ENCODE results near the gene BEST4.
"Not testable (repeated sequence)": the region's sequence is repeated elsewhere in the genome, so short reads cannot be mapped to it uniquely, and the experiment has no call there.

Gene BEST4

GRCh38 chr1:44777969-44778635 lies 9.9 kb downstream of the BEST4 start:
- no peak for DNase-seq (ENCODE audit: low spot score)

- DNase-seq (ENCODE audit: low spot score): no peak
Observed at GRCh38 chr1:44777547-44777946, 10.4 kb downstream of the BEST4 start.

- no peak for DNase-seq (ENCODE audit: low spot score)
Observed at GRCh38 chr1:44776730-44777068, 11.3 kb downstream of the BEST4 start.

DNA sequence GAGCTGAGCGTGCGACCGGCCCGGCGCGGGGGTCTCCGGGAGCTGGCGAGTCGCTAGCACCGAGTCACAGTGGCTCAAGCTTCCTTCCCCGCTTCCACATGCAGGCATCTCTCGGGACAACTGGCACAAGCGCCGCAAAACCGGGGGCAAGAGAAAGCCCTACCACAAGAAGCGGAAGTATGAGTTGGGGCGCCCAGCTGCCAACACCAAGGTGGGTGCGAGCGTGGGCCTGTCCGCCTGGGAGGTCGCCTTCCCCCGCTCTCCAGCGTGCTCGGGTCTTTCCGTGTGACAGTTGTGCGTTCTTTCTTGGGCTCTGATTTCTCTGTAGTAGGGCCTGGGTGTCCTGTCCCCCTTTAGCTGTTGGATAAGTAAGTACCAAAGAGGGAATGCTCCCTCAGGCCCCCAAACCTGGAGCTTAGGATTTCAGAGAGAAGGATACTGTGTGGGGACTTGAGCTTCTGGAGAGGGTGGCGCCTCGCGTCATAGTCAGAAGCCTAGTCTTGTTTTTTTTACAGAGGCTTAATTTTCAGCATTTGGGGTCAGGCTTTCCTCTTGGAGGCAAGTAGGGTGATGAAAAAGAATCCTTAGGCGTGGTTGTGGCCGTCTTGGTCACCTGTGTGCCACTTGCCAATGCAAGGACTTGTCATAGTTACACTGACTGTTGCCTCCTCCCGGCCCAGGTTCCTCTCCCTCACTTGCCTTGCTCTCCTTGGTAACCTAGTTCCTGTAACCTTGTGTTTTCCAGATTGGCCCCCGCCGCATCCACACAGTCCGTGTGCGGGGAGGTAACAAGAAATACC lies 11.8 kb downstream of the BEST4 start:
- DNase-seq (ENCODE audit: low spot score): no peak

GRCh38 chr1:44775078-44775929 lies 12.7 kb downstream of the BEST4 start, which contains the start of gene RPS8:
TSS of gene RPS8 (plus strand) at chr1:44775540. CDS start at chr1:44775597, 57 bp downstream.
- peak; percentile 88 for DNase-seq (ENCODE audit: low spot score)

DNA sequence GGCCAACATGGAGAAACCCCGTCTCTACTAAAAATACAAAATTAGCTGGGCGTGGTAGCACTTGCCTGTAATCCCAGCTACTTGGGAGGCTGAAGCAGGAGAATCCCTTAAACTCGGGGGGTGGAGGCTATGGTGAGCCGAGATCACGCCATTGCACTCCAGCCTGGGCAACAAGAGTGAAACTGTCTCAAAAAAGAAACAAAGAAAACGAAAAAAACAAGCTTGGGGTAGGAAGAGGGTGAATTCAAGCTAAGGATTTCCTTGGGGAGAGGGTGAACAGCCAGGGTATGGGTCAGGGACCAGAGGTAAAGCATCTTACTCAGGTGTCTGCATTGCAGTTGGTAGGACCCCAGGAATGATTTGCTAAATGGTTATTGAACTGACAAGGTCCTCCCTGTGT lies 21.5 kb downstream of the BEST4 start:
- not testable (repeated sequence) for DNase-seq (ENCODE audit: low spot score)

GRCh38 chr1:44760876-44761275 lies 27.1 kb downstream of the BEST4 start:
- DNase-seq (ENCODE audit: low spot score): no peak

GRCh38 chr1:44759077-44759476 lies 28.9 kb downstream of the BEST4 start:
- DNase-seq (ENCODE audit: low spot score): no peak

- no peak for DNase-seq (ENCODE audit: low spot score)
Observed at GRCh38 chr1:44757420-44757819, 30.6 kb downstream of the BEST4 start.

DNA sequence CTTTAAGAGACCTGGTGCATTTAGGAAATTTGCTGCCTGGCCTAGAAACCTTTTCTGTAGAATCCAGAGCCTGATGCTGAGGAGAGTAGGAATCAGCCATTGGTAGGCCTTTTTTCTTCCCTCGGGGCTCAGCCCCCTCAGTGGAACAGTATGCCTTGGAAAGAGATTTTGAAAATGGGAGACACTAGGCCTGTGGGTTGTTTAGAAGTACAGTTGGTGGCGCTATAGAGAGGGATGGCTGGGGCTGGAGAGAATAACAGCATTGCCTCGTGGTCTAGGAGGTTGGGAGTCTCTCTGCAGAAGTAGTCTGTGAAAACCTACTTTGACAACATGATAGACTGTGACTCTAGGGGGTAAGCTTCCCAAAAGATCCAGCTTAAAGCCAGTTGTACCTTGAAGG lies 40.1 kb downstream of the BEST4 start:
- no peak for DNase-seq (ENCODE audit: low spot score)

GRCh38 chr1:44743211-44743610 lies 44.8 kb downstream of the BEST4 start:
- DNase-seq (ENCODE audit: low spot score): no peak

DNA sequence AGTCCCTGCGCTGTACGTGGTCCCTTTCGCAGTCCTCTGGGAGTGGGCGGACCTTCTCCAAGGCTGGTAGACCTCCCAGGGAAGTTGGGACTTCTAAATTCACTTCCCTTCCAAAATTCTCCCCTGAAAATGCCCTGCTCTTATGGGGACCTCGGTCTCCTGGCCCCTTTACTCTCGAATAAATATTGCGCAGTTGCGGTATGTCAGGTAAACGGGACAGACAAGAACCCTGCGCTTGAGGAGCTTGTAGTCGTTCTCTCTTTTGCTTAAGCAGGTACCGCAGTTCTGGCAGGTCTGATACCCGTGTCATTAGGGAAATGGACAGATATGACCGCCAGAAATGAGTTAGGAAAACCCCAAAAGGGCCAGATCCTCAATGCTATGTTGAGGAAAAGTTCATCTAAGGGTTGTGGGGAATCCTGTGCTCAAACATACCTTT lies 47.8 kb downstream of the BEST4 start:
- no peak for DNase-seq (ENCODE audit: low spot score)

DNA sequence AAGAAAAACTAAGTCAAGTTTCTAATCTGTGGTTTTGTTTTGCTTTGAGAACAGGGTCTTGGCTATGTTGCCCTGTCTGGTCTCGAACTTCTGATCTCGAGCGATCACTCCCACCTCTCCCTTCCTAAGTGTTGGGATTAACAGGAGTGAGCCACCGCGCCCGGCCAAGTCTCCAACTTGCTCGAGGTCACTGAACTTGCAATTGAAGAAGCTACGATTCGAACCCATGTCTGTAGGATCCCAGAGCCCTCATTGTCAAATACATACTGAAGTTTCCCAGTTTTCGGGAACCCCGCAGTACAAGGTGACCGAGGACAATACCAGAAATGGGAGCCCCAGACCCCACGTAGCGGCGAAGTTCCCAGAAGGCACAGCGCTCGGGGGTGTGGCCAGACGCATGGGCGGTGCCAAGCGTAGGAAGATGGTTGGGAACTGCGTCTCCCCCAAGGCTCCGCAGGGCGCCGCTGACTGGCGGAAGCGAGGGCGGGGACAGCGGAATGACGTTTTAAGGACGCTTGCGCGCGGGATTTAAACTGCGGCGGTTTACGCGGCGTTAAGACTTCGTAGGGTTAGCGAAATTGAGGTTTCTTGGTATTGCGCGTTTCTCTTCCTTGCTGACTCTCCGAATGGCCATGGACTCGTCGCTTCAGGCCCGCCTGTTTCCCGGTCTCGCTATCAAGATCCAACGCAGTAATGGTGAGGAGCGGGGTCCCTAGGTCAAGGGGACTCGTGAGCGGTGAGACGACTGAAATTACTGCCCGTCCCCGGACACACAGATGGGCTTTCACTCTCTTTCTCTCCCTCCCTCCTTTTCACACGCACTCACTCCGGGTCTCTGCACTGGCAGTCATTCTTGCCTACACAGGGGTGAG lies 48.4 kb downstream of the BEST4 start, which contains the start of gene KIF2C:
Gene KIF2C, plus strand, starts transcription at position 531 of the 872 bp plus-strand sequence. Its CDS starts 96 bp downstream, at position 627.
- peak; percentile 95 for DNase-seq (ENCODE audit: low spot score)

GRCh38 chr1:44738953-44739306 lies 49.0 kb downstream of the BEST4 start:
- not testable (repeated sequence) for DNase-seq (ENCODE audit: low spot score)

GRCh38 chr1:44735992-44736391 lies 52.0 kb downstream of the BEST4 start:
- no peak for DNase-seq (ENCODE audit: low spot score)

DNA sequence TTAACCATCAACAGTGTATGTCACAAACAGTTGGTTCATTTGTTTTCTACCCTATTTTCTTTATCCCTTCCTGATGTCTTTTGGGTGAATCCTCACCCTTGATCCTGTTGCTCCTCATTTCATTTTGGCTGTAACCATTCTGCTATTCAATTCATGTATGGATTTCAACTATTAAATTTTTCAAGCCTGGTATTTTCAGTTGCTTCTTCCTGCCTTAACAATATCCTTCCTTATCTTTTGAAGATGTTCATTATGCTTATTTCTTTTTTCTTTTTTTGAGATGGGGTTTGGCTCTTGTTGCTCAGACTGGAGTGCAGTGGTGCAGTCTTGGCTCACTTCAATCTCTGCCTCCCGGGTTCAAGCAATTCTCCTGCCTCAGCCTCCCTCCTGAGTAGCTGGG lies 54.2 kb downstream of the BEST4 start:
- no peak for DNase-seq (ENCODE audit: low spot score)
